Psoas muscle (tissue), 8 donors: ENCODE data around the gene CNOT4. TPM values are rescaled to one million over a fixed set of nuclear protein-coding genes. Genes with fewer than 3 reads are reported as not detected.

Experiments
- ATAC-seq, 4 donors: fragments of 200-7000 bp; cut with Tn5 transposase; one replicate each; pipeline ENCODE4 v1.9.1; 2020; ENCODE audit warnings: moderate library complexity in 3 of 4, mild to moderate bottlenecking in 2 of 4
- DNase-seq, 2 donors: peaks; one replicate each; pipeline ENCODE4 v3.0.0-alpha.2; 2020
- H3K27ac ChIP-seq: fragments of 200-600 bp; one replicate; pipeline ENCODE4 v1.8.0; 2022
- H3K27me3 ChIP-seq, 3 donors: fragments of 200-600 bp in 1 of 3; one replicate each; pipeline versions ENCODE4 v1.6.1 to v1.8.0; 2013 to 2022; ENCODE audit warnings: low read length in 2 of 3, mild to moderate bottlenecking in 2 of 3, moderate library complexity in 1 of 3; ENCODE audit not compliant: insufficient read depth in 3 of 3
- H3K36me3 ChIP-seq, 2 donors: fragments of 200-600 bp in 1 of 2; one replicate each; pipeline versions ENCODE4 v1.6.1 to v1.8.0; 2013 to 2022; ENCODE audit warnings: low read depth in 1 of 2, mild to moderate bottlenecking in 1 of 2, moderate library complexity in 1 of 2; ENCODE audit not compliant: insufficient read depth in 1 of 2
- H3K4me1 ChIP-seq: fragments of 200-600 bp; one replicate; pipeline ENCODE4 v1.8.0; 2022
- H3K4me3 ChIP-seq: fragments of 200-600 bp; one replicate; pipeline ENCODE4 v1.8.0; 2022; ENCODE audit warnings: mild to moderate bottlenecking
- H3K9me3 ChIP-seq: fragments of 200-600 bp; one replicate; pipeline ENCODE4 v1.8.0; 2022
- WGBS, 3 donors: extraction: QIAGEN DNeasy Blood & Tissue Kit; methylation state at CpG; one replicate each; pipeline versions ENCODE4 v1.1.6 to v1.1.7; 2013; 5-methylcytosine and 5-hydroxymethylcytosine counted together
- intact Hi-C, 2 donors: fragments of 100-400 bp; cut with DNase I; formaldehyde crosslinking; loops; one replicate each; pipeline versions ENCODE4 v1.11.0 to v1.14.2; 2022
- polyA plus RNA-seq, 3 donors: library from polyadenylated mRNA; stranded (reverse); fragments of 200-250 nt; gene quantifications; one replicate each; pipeline ENCODE4 v1.2.3, GENCODE V29; 2013
- total RNA-seq, 4 donors: library from RNA; stranded (reverse); fragmentation: NEBNext Ultra II Directional in 2 of 4; extraction: Animal tissue kit (Norgen Biotek cat#: 25700) in 2 of 4; gene quantifications; one replicate each; pipeline versions ENCODE4 v1.2.1 to v1.2.4, GENCODE V29; 2021 to 2023
- TF ChIP-seq, protein P1 (sequence below): fragments of 200-600 bp; IDR thresholded peaks from one replicate; pipeline ENCODE4 v1.8.0; 2022; ENCODE audit warnings: antibody characterized with exemption
- donor health status: healthy with polysubstance abuse.
- donor health status: DM: no; HTN: no; CAD: no; lungs with moderate emphysema.
- donor health status: Bipolar disorder and iron deficiency.
- donor health status: healthy.
- donor health status: DM: yes; HTN: yes; CAD: no.
- donor health status: DM: no; HTN: no; CAD: no.
- donor health status: DM: no; HTN: no; CAD: no.
- donor health status: DM: yes; HTN: yes; CAD: no.

CNOT4 gene
- total and polyA plus RNA-seq, 7 donors, result 8.3 to 43.7 (median 27.6) TPM

DNA sequence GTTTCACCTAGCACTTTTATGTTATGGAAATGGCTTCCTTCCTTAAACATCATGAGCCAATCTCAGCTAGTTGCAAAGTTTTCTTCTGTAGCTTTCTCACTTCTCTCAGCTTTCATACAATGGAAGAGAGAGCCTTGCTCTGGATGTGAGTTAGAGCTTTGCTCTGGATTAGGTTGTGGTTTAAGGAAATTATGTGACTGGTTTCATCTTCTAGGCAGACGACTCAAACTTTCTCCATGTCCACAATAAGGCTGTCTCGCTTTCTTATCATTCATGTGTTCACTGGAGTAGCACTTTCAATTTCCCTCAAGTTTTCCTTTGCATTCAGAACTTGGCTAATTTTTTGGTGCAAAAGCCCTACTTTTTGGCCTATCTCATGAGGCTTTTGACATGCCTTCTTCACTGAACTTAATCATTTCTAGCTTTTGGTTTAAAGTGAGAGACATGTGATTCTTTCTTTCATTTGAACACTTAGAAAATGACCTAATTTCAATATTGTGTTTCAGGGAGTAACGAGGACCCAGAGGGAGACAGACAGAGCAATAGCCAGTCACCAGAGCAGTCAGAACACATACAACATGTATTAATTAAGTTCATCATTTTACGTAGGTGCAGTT lies 49.8 kb downstream of the CNOT4 start:
- Histone ChIP-seq H3K4me1 (peaks cover 21% of the 10 kb centered on the region), H3K27ac (no peak overlapping the region), H3K4me3 (no peak overlapping the region), H3K36me3 (no peaks in the 10 kb centered on the region), H3K9me3 (no peaks in the 10 kb centered on the region), H3K27me3 (no peaks in the 10 kb centered on the region)
- 88 to 93% (median 92%) methylated on average over 4 of the region's 4 CpGs for WGBS, 3 donors
- ATAC-seq (no peak), DNase-seq (no peak)
- intact Hi-C loops, result no loop called here
- TF ChIP-seq, protein P1, sequence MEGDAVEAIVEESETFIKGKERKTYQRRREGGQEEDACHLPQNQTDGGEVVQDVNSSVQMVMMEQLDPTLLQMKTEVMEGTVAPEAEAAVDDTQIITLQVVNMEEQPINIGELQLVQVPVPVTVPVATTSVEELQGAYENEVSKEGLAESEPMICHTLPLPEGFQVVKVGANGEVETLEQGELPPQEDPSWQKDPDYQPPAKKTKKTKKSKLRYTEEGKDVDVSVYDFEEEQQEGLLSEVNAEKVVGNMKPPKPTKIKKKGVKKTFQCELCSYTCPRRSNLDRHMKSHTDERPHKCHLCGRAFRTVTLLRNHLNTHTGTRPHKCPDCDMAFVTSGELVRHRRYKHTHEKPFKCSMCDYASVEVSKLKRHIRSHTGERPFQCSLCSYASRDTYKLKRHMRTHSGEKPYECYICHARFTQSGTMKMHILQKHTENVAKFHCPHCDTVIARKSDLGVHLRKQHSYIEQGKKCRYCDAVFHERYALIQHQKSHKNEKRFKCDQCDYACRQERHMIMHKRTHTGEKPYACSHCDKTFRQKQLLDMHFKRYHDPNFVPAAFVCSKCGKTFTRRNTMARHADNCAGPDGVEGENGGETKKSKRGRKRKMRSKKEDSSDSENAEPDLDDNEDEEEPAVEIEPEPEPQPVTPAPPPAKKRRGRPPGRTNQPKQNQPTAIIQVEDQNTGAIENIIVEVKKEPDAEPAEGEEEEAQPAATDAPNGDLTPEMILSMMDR, result no peak

DNA sequence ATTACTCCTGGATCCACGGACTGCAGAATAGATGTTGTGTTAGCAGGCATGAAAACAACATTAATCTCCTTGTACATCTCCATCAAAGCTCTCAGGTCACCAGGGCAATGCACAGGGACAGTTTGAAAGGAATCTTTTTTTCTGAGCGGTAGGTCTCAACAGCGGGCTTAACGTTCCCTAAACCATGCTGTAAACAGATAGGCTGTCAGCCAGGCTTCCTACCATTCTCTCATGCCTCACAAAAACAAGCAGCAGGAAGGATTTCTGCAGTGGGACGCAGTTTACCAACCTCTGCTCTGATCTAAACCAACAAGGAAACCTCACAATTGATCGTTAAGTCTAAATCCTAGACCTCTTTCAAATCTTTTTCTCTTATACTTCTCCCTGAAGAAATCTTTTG lies 50.8 kb downstream of the CNOT4 start:
- intact Hi-C loops, result no loop called here
- Histone ChIP-seq H3K9me3 (no peaks in the 10 kb centered on the region), H3K36me3 (no peaks in the 10 kb centered on the region), H3K4me1 (peaks cover 23% of the 10 kb centered on the region), H3K27me3 (no peaks in the 10 kb centered on the region), H3K27ac (no peak overlapping the region), H3K4me3 (no peak overlapping the region)
- DNase-seq (no peak), ATAC-seq (no peak)
- TF ChIP-seq, protein P1, result no peak
- WGBS, 3 donors, result 59 to 69% (median 68%) methylated on average over 6 of the region's 6 CpGs

DNA sequence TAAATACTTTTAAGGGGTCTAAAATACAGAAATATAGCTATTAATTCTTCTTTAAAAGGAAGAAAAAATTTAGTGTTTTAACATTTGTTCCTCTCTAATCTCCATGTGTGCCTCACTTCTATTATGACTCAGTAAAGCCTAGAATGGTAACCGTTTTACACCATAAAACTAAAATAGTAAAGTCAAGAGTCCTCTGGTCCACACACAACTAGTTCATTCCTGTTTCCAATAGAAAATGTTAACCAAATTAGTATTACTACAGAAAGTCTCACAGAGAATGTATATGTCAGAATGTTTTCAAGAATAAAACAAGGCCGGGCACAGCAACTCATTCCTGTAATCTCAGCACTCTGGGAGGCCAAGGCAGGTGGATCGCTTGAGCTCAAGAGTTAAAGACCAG lies 55.8 kb downstream of the CNOT4 start:
- no peak for DNase-seq
- H3K27ac ChIP-seq, result no peak overlapping the region
- no peaks in the 10 kb centered on the region for H3K27me3 ChIP-seq
- intact Hi-C loops, result no loop called here
- no peak for ATAC-seq
- peaks cover 23% of the 10 kb centered on the region for H3K4me1 ChIP-seq
- H3K4me3 ChIP-seq, result no peak overlapping the region
- H3K9me3 ChIP-seq, result no peaks in the 10 kb centered on the region
- no peaks in the 10 kb centered on the region for H3K36me3 ChIP-seq
- TF ChIP-seq, protein P1, result no peak
- WGBS, 3 donors, result 89 to 97% (median 93%) methylated on average over 3 of the region's 3 CpGs

DNA sequence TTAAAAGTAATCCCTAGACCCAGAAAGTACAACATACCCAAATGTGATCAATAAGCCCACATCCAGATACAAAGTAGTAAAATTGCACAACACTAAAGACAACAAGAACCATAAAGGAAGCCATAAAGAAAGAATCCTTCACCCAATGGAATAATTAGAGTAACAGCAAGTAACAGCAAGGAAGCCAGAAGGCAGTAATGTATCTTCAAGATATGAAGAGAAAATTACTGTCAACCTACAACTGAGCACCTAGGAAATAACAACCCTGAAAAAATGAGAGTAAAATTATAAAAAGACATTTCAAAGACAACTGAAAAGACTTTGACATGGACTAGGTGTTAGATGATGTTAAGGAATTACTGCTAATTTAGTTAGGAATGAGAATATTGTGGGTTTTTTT lies 60.5 kb downstream of the CNOT4 start:
- no peak for ATAC-seq
- no peak overlapping the region for H3K27ac ChIP-seq
- intact Hi-C loops, result loop anchor here in 1 of 2 donors (5.0 kb wide), 1 partner anchor 58 kb away; no protein-coding TSS in a partner anchor

More for the DNA sequence above, 60.5 kb downstream of the CNOT4 start:
- no peak for DNase-seq
- TF ChIP-seq, protein P1, result no peak
- Histone ChIP-seq H3K36me3 (no peaks in the 10 kb centered on the region), H3K4me3 (no peak overlapping the region), H3K27me3 (no peaks in the 10 kb centered on the region), H3K4me1 (peaks cover 21% of the 10 kb centered on the region), H3K9me3 (no peaks in the 10 kb centered on the region)
